GM18498 (cell line): ENCODE measurements around the gene HESX1.

ENCODE experiments used
- ATAC-seq: cut with Tn5 transposase; IDR thresholded peaks from one replicate; pipeline ENCODE4 v1.9.1; 2021; ENCODE audit warnings: mild to moderate bottlenecking, moderate library complexity; ENCODE audit not compliant: unreplicated experiment

Gene HESX1

DNA sequence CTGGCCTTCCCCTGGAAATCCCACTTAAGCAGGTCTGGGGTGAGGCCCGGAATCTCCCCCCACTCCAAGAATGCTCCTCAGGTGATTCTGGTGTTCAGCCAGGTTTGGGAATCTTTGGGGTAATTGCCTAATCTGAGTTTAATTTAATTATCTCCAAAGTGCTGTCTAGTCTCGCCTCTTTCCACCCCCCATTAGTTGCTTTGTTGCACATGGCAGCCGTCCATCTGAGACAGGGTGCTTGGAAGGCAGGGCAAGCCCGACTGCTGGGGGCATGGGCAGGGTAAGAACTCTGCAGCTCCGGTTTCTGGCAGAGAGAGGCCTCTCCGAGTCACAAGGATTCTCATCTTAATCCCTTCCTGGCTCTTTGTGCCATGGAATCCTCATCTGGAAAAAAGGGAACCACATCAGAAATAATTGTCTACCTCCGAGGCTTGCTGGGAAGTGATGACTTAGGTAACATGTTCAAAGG, 49.6 kb downstream of the HESX1 start:
- no peak for ATAC-seq
